NCI-H1694 (cell line): Measurements from ENCODE around the gene RBCK1.

Source experiments
- DNase-seq: peaks from one replicate; lab custom pipeline; 2025; lab: John Stamatoyannopoulos, UW

The RBCK1 gene

DNA sequence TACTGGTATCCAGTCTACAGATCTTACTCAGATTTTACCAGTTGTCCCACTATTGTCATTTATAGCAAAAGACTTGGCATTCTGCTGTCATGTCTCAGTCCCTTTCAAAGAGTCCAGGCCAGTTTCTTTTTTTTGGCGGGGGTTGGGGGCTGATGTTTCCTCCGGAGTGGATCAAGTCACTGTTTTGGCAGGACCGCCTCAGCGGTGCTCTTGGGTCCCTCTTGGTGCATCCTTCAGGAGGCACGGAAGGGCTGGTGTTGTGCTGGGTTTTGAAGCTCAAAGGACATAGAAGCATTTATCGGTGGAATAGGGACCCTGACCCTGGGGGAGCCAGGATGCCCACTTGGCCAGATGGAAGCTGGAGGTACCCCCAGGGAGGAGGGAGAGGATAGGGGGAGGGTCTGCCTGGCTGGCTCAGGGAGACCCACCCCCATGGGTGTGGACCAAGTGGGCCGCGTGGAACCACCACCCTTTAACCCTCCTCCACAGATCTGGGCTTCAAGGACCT lies 10.8 kb downstream of the RBCK1 start:
- no peak for DNase-seq

DNA sequence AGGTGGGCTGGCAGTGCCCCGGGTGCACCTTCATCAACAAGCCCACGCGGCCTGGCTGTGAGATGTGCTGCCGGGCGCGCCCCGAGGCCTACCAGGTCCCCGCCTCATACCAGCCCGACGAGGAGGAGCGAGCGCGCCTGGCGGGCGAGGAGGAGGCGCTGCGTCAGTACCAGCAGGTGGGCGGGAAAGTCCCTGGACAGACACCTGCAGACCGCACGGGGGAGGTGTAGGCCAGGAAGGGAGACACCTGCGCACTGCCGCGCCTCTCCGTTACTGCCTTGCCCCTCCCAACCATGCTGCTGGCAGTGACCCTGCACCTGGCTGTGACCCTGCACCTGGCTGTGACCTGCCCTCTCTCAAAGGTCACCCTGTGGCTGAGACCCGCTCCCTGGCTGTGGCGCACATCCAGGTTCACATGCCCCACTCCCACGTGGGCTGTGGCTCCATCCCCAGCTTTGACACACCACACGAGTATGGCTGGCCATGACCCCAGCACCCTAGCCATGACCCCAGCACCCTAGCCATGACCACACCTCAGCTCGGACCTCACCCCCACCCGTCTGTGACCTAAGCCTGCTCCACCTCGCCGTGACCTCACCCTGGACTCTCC lies 11.6 kb downstream of the RBCK1 start:
- no peak for DNase-seq

DNA sequence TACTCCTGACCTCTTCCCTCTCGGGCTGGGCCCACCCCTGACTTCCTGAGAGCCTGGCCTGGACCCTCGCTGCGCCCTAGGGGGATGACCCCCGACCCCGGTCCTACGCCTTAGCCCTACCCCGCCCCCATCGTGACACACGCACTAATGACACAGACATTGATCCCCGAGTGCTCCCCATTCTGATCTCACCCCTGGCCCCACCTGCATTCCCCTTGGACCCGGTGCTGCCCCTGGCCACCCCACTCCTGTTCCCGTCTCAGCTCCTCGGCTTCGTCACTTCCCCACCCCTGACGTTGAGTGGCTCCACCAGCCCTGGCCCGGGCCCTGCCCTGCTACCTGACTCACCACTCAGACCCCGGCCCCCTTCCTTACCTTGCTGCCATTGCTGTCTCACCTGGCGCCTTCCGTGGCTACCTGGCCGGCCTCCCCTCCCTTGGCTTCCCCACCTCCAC lies 12.1 kb downstream of the RBCK1 start:
- DNase-seq: no peak

DNA sequence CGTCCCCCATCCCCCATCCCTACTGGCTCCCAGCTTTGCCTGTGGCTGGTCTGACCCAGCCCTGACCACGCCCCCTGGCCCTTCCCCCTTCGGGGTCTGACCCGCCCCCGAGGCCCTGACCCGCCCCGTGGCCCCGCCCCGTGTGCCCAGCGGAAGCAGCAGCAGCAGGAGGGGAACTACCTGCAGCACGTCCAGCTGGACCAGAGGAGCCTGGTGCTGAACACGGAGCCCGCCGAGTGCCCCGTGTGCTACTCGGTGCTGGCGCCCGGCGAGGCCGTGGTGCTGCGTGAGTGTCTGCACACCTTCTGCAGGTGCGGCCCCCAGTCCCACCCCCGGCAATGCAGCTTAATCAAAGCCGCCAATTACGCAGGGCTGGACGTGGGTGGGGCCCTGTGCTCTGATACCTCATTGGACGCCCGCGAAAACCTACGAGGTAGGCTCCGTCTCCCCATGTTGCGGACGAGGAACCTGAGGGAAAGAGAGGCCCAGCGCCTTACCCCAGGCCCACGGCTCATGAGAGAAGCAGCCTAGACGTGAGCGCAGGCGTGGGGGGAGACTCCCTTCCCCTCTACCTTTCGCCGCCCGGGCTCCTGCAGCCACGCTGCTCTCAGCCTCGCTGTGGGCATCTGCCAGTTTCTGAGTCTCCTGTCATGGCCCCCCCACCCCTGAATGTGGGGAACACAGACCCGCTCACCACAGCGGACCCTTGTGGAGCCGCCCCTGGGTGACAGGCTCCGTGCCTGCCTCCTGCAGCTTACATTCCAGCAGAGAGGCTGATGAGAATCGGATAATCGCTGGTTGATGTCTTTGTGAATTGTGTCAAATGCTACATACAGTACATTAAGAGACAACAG lies 12.8 kb downstream of the RBCK1 start:
- no peak for DNase-seq

DNA sequence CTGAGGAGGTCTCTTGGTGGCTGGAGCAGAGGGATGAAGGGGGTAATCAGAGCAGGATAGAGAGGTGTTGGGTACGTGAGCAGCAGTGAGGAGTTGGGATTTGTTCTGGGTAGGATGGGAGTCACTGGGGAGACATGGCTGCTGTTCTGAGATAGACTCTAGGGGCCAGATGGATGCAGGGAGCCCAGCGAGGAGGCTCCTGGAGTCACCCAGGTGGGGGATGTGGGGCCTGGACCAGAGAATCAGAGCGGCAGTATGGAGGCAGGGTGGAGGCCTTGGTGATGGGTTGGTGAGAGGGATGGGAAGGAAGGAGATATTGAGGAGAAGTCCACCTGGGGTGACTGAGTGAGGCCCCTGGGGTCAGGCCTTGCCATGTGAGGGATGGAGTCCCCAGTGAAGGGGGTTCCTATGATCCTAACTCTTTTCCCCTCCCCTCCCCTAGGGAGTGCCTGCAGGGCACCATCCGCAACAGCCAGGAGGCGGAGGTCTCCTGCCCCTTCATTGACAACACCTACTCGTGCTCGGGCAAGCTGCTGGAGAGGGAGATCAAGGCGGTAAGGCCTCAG lies 13.7 kb downstream of the RBCK1 start:
- no peak for DNase-seq

DNA sequence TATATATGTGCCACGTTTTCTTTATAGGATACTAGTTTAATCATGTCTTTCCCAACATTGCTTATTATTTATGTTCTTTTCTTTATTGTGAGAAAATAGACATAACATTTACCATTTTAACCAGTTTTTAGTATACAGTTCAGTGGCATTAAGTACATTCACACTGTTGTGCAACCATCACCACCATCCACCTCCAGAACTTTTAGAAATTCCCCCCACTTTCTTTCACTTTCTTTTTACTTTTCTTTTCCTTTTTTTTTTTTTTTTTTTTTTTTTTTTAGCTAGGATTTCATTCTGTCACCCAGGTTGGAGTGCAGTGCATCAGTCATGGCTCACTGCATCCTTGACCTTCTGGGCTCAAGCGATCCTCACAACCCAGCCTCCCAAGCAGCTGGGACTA lies 18.5 kb downstream of the RBCK1 start:
- DNase-seq: no peak

DNA sequence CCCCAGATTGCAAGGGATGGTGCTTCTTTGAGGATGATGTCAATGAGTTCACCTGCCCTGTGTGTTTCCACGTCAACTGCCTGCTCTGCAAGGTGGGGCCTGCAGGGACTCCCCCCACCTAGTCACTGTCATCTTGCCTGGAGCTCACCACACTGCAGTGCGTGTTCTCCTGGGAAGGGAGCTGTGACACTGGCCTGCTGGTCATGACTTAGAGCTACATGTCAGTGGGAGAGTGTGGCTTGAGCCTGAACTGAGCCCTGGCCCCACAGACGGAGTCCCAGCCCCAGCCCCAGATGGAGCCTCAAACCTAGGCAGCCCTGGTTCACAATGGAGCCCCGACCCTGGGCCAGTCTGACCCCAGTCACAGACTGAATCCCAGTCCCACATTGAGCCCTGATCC lies 19.3 kb downstream of the RBCK1 start:
- DNase-seq: no peak

DNA sequence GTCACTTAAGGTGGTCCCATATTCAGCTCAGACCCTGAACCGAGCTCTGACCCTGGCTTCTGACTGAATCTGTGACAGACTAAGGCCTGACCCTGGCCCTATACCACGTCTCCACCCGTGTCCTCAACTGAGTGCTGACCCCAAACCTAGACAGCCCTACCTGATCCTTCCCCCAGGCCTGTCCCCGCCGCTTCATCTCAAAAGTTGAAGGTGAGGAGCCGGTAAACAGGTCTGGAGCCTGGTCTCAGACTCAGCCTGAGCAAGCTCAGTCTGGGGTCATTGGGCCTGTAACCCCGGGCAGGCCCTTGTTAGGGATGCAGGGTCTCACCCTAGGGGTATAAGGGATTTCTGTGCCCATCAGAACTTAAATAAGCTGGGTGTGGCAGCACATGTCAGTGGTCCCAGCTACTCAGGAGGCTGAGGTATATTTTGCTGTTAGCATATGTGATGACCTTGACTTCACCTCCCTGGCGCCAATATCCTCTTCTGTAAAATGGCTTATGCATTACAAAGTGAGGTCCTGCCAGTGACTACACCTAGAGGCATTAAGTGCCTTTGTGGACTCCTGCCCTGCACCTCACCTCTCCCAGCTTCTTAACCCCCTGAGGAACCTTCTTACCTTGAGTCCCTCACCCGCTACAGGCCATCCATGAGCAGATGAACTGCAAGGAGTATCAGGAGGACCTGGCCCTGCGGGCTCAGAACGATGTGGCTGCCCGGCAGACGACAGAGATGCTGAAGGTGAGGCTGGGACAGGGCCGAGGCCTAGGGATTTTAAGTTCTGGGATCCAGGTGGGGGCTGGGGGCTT lies 20.0 kb downstream of the RBCK1 start:
- no peak for DNase-seq

DNA sequence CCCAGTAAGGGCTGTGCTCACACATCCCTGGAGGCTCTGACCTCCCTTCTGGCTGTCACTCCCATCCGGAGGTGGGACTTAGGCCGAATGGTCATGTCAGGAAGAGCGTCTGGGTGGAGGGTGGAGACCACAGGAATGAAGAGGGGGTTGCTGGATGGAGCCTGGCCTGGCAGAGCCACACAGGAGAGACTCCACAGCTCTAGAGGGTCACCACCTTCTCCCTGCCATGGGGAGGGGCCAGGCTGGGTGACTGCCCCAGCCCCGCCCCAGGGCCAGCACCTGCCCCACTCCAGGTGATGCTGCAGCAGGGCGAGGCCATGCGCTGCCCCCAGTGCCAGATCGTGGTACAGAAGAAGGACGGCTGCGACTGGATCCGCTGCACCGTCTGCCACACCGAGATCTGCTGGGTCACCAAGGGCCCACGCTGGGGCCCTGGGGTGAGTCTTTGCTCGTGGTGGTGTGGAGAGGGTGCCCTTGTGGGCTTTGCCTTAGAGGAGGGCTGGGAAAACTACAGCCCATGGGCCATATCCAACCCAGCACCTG lies 20.6 kb downstream of the RBCK1 start:
- DNase-seq: no peak

DNA sequence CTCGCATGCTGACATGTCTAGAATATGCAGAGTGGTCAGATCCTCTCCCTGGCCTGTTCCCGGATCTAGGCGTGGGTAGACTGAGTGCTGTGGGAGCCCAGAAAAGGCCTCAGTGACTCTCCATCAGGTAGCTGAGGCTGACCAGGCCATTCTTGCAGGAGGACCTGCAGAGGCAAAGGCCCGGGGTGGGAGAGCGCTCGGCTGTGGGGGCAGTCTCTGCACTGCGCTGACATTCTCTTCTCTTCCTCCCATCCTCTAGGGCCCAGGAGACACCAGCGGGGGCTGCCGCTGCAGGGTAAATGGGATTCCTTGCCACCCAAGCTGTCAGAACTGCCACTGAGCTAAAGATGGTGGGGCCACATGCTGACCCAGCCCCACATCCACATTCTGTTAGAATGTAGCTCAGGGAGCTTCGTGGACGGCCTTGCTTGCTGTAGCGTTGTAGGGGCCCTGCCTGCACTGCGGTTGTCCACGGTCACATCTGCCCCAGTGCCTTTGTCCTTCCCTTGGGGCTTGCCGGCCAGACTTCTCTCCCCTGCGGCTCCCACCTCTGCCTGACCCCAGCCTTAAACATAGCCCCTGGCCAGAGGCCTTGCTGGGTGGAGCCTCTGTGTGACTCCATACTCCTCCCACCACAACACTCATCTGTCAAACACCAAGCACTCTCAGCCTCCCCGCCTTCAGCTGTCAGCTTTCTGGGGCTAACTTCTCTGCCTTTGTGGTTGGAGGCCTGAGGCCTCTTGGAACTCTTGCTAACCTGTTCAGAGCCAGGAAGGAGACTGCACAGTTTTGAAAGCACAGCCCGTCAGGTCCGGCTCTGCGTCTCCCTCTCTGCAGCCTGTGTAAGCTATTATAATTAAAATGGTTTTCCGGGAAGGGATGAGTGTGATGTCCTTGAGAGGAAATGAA lies 22.2 kb downstream of the RBCK1 start:
- DNase-seq: no peak

DNA sequence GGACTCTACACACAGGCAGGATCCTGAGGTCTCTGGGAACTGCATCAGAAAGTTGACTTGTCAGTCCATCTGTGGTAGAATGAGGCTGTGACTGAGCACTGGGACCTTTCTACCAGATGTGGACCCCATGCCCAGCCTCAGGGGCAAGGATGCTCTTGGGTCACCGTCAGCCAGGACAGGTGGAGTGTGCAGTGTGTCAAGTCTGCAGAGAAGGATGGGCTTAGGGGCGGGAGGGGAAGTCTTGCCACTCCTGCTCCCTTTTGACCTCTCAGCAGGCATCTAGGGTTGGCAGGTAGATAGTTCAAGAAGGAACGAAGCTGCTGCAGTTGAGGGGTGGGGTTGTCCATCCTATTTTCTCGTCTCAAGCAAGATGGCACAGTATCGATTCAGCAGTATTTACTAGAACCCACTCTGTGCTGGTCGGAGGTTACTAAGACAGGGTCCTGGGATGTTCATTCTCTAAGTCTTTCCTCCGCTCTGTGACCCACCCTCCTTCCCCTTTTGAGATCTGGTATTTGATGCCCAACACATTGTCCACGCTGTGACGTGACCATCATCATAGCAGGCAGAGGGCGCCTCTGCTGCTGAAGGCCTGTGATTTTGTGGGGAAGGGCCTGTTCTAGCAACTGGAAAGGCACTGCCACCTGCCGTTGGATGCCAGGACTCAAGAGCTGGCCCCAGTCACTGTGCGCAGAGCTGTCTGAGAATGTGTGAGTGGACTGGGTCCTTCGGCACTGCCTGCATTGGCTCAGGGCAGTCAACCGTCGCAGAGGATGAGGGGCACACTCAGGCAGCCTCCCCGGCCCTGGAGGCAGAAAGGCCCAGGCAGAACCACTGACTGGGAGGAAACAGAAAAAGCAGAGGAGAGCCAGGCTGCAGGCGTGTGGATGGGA lies 23.2 kb downstream of the RBCK1 start:
- peak; percentile 45 for DNase-seq

DNA sequence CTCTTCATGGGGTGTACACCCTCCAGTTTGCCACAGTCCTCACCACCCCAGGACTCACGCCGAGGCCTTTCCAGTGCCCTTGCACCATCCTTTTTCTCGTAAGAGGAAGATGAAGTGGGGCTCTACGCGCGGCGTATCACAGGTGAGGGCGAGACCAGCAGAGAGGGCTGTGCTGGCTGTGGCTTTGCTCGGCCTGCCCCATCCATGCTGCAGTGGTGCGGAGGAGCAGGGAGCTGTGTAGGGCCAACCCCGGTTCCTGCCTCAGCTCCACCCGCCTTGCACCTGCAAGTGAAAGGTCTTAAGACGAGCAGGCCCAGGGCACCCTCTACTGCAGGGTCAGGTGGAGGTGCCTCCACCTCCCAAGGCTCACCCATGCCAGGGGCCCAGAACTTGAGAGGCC lies 24.1 kb downstream of the RBCK1 start:
- no peak for DNase-seq

DNA sequence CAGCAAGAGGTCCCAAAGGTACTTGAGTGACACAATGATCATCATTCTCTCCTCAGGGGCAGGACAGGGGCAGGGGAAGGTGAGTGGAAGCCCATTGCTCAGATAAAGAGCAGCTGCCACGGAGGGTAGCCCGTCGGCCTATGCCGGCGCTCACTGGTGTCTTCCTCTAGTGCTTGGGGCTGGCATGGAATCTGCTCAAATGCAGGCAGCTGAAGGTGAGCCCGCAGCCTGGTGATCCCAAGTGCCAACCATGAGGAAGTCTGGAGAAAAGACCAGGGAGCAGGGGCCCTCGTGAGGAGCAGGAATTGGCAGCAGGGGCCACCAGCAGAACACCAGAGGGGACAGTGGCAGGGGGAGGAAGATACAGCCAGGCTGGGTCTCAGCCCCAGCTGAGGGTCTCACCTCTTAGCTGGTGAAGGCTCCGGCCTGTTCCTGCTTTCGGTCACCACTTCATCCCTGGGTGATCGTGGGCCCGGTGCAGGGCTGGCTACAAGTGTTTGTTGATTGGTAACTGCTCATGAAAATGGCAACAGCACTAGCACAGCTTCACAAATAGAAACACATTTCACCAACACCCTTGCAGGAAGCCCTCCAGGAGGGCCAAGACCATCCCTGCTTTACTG lies 24.7 kb downstream of the RBCK1 start:
- no peak for DNase-seq

DNA sequence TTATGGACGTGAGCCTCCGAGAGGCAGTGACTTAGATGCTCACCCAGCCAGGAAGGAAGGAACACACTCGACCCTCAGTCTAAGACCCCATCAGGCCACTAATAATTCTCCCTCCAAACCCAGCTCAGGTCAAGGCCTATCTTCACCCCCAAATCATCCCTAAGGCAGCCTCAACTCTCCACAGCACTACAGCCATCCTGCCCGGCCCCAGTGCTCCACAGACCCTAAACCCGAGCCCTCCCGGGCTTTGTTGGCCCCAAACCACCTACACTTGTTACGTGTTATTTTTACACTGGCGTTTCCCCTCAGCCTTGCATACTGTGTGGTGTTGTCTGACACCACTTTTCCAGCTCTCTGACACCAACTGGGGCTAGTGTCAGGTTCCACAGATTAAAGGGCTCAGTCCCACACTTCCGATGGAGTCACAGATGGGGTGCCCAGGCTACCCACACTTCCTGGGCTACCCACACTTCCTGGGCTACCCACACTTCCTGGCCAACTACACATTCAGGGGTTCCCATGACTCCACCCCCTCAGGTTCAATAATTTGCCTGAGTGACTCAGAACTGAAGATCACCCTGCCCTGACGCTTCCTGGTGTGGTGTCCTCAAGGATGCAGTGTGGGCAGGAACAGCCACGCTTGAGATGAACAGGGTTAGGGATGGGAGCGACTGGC lies 25.3 kb downstream of the RBCK1 start:
- DNase-seq: no peak

DNA sequence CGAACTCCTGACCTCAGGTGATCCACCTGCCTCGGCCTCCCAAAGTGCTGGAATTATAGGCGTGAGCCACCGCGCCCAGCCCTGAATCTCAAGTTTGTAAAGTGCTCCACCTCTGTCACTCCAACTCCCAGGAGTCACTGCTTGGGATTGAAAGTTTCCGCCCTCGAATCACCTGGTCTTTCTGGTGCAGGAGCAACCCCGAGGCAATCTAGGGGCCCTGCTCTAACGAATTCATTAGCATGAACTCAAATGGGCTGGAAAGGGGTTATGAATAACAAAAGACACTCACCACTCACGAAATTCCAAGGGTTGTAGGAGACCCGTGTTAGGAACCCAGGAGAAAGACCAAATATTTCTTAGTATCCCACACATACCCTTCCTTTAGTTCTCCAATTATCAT lies 26.1 kb downstream of the RBCK1 start:
- DNase-seq: no peak

DNA sequence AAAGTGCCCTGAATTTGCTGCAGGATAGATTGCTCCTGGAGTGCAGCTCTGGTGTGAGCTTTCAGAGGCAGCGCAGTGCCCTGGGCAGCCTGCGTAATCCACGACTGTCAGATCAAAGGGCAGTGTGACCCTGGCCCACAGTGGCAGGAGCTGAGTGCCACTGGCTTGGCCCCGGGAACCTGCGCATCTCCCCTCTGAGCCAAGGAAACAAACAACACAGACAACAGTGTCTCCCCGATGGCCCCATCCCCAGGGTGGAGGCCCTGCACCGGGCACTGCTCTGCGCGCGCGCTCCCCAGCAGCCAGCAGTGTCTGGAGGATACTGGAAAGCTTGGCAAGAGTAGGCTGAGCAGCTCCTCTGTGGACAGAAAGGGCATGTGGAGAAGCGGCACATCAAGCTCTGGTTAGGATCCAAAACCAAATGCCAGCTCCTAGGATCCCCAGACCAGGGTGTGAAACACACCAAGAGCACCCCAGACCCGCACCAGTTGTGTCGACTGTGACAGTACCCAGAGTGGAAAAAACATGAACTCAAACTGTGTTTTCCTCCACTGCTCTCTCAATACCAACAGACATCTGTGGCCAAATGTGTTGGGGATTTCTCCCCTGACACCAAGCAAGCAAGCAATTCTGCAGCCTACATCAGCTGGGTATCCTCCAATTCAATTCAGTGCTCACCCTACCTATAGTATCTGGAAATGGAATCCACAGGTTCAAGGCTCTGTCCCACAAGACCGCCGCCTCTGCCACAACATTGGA lies 26.7 kb downstream of the RBCK1 start:
- DNase-seq: no peak

DNA sequence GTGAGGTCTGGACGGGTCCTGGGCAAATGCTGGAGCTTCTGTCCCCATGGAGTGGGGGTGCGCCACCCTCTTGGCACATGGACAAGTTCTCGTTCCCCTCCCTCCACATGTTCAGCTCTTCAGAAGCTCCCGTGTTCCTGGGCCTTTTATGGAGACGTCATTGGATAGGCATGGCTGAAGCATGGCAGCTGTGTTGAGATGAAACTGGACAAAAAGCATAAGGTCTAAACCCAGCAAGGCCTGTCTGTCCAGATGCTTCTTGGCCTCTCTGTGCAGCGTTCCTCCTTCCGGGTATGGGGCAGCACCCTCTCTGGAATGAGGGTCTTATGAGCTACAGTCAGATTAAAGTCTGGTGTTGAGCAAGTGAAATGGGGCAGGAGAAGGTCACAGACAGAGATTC lies 27.5 kb downstream of the RBCK1 start:
- no peak for DNase-seq

DNA sequence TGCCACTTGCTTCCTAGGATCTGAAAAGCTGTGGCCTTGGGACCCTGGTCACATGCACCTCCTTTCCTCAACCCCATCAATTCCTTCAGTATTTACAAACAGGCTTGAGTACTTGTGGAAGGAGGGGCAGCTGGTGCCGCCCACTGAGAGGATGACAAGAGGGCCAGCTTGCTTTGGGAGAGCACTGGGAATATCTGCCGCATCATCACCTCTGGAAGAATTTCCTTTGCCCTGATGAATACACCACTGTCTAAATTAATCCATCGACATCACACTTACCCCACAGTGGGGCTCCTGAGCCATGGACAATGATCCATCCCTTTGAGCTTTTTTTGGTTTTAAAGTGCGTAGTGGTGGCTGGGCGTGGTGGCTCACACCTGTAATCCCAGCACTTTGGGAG lies 28.4 kb downstream of the RBCK1 start:
- DNase-seq: no peak
